Nephron (organoid): Measurements from ENCODE around the gene TAOK2.
A peak's percentile ranks its signal among the peaks of the same experiment; 100 is the strongest.

Experiments used
- H3K27ac Mint-ChIP-seq, 3 experiments: 2 replicates each; pipeline ENCODE4 v1.8.0; 2020; ENCODE audit warnings: mixed read lengths in 3 of 3, mild to moderate bottlenecking in 2 of 3, moderate library complexity in 1 of 3
- H3K27me3 Mint-ChIP-seq: 2 replicates; pipeline ENCODE4 v1.8.0; 2021; ENCODE audit warnings: low read depth, mild to moderate bottlenecking, moderate library complexity, mixed read lengths
- H3K36me3 Mint-ChIP-seq: 2 replicates; pipeline ENCODE4 v1.8.0; 2020; ENCODE audit warnings: low read depth, mixed read lengths
- H3K4me1 Mint-ChIP-seq: 2 replicates; pipeline ENCODE4 v1.8.0; 2020; ENCODE audit warnings: mixed read lengths
- H3K4me3 Mint-ChIP-seq, 3 experiments: 2 replicates each; pipeline ENCODE4 v1.8.0; 2020; ENCODE audit warnings: mild to moderate bottlenecking in 3 of 3, mixed read lengths in 3 of 3, moderate library complexity in 2 of 3
- H3K9me3 Mint-ChIP-seq: 2 replicates; pipeline ENCODE4 v1.8.0; 2020; ENCODE audit warnings: mixed read lengths
- TF ChIP-seq, protein P1 (sequence below), 3 experiments: fragments of 200-600 bp; sonication (generic); IDR thresholded peaks; one replicate each; pipeline ENCODE4 v1.5.0; 2021; ENCODE audit warnings: antibody characterized with exemption in 3 of 3; ENCODE audit not compliant: unreplicated experiment in 3 of 3

Gene TAOK2

DNA sequence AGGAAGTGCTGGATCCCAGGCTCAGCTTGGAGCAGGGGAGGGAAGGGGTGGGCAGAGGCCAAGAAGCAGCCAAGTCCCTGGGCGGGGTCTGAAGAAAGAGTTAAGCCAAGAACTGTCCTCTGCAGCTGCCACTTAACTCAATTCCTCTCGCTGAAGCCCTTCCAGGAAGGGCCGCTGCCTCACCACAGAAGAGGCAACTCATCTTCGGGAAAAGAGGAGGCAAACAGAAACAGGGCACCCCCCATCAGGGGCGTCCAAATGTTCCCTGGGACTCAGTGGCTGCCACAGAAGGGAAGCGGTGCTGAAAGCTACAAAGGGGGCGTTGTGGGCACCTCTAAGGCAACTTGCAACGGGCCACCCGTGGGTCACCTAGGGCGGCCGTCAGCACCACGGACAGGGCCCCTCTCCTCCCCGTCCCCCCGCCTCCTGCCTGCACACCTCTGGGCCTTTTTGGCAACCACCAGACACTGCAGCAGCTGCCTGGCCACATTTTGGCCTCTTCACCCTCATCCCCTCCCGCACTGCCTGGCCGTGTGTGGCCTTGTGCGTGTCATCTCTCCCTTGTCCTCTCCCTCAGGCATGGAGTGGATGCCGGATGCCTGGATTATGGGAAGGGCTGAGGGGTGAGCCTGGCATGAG lies 54.9 kb downstream of the TAOK2 start:
- H3K27me3 Mint-ChIP-seq = peaks cover 53% of the 10 kb centered on the region
- no peaks in the 10 kb centered on the region for H3K36me3 Mint-ChIP-seq
- no peak overlapping the region for H3K27ac Mint-ChIP-seq
- H3K4me1 Mint-ChIP-seq = peaks cover 19% of the 10 kb centered on the region
- no peak overlapping the region for H3K4me3 Mint-ChIP-seq
- no peaks in the 10 kb centered on the region for H3K9me3 Mint-ChIP-seq
- TF ChIP-seq, protein P1, sequence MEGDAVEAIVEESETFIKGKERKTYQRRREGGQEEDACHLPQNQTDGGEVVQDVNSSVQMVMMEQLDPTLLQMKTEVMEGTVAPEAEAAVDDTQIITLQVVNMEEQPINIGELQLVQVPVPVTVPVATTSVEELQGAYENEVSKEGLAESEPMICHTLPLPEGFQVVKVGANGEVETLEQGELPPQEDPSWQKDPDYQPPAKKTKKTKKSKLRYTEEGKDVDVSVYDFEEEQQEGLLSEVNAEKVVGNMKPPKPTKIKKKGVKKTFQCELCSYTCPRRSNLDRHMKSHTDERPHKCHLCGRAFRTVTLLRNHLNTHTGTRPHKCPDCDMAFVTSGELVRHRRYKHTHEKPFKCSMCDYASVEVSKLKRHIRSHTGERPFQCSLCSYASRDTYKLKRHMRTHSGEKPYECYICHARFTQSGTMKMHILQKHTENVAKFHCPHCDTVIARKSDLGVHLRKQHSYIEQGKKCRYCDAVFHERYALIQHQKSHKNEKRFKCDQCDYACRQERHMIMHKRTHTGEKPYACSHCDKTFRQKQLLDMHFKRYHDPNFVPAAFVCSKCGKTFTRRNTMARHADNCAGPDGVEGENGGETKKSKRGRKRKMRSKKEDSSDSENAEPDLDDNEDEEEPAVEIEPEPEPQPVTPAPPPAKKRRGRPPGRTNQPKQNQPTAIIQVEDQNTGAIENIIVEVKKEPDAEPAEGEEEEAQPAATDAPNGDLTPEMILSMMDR (IDR thresholded peaks at IDR 0.05; ENCODE audit: unreplicated experiment in 3 of 3) = no peak

DNA sequence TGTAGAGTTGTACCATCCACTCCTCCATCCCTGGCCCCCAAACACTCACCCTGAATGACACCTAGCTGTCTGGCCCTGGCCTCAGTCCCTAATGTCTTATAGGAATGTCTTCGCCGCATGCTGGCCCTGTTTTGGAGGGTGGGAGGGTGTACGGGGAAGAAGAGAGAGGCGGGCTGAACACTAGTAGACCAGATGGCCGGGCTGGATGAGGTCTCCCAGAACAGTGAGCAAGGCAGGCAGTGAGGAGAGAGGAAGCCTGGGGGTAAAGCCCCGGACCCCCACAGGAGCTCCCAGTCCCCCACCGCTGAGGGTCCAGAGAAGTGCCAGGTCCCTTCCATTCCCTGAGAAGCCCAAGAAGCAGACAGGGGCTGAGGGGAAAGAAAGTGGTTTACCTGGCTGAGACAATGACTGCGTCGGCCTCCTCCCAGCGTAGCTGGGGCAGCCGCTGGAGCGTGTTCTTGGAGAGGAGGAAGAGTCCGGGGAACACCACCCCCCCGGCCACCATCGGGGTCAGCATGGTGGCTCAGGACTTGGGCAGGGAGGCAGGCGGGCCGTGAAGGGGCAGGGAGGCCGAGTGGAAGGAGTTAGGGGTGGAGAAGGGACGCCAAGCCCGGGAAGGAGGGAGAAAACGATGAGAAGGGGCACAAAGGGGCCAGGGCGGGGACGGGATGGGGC lies 56.5 kb downstream of the TAOK2 start:
- peaks cover 19% of the 10 kb centered on the region for H3K4me1 Mint-ChIP-seq
- H3K4me3 Mint-ChIP-seq = peak overlapping the region; percentile 45 to 73 (median 46)

DNA sequence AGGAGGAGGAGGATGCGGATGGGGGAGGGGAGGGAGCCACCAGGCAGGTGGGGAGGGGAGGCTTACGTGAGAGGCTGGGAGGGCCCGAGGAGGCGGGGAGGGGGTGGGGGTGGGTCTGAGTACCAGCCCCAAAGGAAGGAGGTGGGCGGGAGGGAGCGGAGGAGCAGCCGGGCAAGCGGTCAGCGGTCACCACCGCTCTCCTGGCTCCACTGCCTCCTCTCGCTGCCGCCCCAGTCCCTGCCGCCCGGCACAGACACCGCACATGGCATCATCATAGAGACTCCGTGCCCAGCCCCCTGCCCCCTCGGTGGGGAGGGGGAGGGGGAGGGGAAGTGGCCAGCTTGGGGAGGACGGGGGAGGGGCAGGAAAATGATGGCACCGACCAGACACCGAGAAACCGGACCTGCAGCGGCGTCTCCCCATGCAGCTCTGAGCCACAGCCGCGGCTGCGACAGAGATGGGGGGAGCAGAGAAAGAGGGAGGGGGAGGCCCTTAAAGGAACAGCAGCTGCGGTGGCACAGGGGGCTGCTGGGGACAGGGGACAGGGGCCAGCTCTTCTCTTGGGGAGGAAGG lies 57.3 kb downstream of the TAOK2 start, which contains the start of gene TLCD3B:
Gene TLCD3B, minus strand, starts transcription at position 431 of the 573 bp plus-strand sequence. CDS start 744 bp downstream, outside the sequence.
- TF ChIP-seq, protein P1 (IDR thresholded peaks at IDR 0.05; ENCODE audit: unreplicated experiment in 3 of 3) = no peak
- Mint-ChIP-seq H3K9me3 (no peaks in the 10 kb centered on the region), H3K36me3 (no peaks in the 10 kb centered on the region), H3K4me1 (peaks cover 19% of the 10 kb centered on the region), H3K27ac (peak within 1 kb of the TSS in 1 of 3 experiments; percentile 59), H3K4me3 (peak within 1 kb of the TSS; percentile 72 to 78 (median 73)), H3K27me3 (peaks cover 69% of the 10 kb centered on the region)

More for the DNA sequence above, 56.5 kb downstream of the TAOK2 start:
- TF ChIP-seq, protein P1 (IDR thresholded peaks at IDR 0.05; ENCODE audit: unreplicated experiment in 3 of 3) = no peak
- Mint-ChIP-seq H3K36me3 (no peaks in the 10 kb centered on the region), H3K27ac (no peak overlapping the region), H3K9me3 (no peaks in the 10 kb centered on the region), H3K27me3 (peaks cover 61% of the 10 kb centered on the region)

DNA sequence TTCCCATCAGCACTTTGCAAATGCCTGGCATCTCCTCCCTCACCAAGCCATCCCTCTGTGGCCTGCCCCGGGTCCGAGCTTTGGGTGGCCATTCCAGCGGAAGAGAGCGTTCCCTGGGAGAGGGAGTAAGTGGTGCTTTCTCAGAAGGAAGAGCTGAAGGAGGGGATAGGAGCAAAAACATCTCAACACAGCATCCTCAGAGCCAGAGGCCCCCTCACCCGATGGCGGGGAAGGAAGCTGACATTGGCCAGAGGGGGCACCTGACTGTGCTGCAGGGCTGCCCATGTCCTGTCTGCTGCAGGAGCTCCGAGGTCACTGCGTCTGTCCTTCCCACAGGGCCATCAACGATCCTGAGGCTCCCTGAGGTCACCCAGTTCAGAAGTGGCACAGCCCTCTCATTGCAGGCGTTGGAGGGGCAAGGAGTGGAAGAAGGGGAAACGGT lies 57.8 kb downstream of the TAOK2 start:
- TF ChIP-seq, protein P1 (IDR thresholded peaks at IDR 0.05; ENCODE audit: unreplicated experiment in 3 of 3) = no peak
- no peaks in the 10 kb centered on the region for H3K9me3 Mint-ChIP-seq
- peaks cover 19% of the 10 kb centered on the region for H3K4me1 Mint-ChIP-seq
- no peak overlapping the region for H3K27ac Mint-ChIP-seq
- peak overlapping the region in 2 of 3 experiments; percentile 41 to 46 for H3K4me3 Mint-ChIP-seq
- no peaks in the 10 kb centered on the region for H3K36me3 Mint-ChIP-seq
- peaks cover 71% of the 10 kb centered on the region for H3K27me3 Mint-ChIP-seq

DNA sequence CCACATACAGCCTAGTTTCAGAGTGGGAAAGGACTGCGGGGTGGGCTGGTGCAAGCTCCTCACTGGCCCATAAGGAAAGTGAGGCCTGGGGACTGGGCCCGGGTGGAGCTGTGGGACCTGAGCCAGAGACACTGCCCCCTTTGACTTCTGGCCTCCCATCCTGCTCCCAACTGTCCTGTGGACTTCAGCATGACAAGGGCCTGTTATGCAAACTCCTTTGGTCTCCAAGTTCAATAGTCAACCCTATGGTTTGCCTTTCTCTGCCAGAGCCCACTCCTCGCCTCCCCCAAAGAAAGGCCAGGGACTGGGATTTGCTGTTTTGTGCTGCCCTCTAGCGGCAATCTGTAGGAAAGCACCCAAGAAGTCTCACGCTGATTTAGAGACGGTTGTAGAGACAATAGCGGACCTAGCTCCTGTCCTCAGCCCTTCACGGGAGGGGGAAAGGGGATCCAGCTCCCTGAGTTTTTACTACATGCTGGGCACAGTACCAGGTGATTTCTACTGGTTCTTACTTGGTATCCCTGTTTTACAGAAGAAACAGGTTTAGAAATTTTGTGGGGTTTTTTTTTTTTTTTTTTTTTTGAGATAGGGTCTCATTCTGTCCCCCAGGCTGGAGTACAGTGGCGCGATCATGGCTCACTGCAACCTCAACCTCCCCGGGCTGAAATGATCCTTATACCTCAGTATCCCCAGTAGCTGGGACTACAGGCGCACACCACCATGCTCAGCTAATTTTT lies 58.6 kb downstream of the TAOK2 start:
- Mint-ChIP-seq H3K9me3 (no peaks in the 10 kb centered on the region), H3K4me3 (peak overlapping the region; percentile 72 to 78 (median 72)), H3K27ac (peak overlapping the region in 1 of 3 experiments; percentile 59), H3K27me3 (peaks cover 67% of the 10 kb centered on the region), H3K36me3 (no peaks in the 10 kb centered on the region), H3K4me1 (peaks cover 18% of the 10 kb centered on the region)
- TF ChIP-seq, protein P1 (IDR thresholded peaks at IDR 0.05; ENCODE audit: unreplicated experiment in 3 of 3) = peak; percentile 68 to 82 (median 74)
